GM12892 (cell line): ENCODE measurements around the gene GARS1.

Source experiments
- POLR2A ChIP-seq: IDR thresholded peaks from 2 replicates; pipeline ENCODE4 v1.6.1; 2011; ENCODE audit warnings: low read depth, low read length, control low read depth
- POLR2AphosphoS5 ChIP-seq: IDR thresholded peaks from 2 replicates; pipeline ENCODE4 v1.6.1; 2011; ENCODE audit warnings: low read depth, low read length, control low read depth
- TAF1 ChIP-seq: IDR thresholded peaks from 2 replicates; pipeline ENCODE4 v1.6.1; 2011; ENCODE audit warnings: low read depth, mild to moderate bottlenecking, control low read depth, low read length, borderline replicate concordance

GRCh38 chr7:30584965-30585364 lies 9.7 kb upstream of the GARS1 start:
- TF ChIP-seq POLR2A, result no peak
- TF ChIP-seq POLR2AphosphoS5, result no peak
- no peak for TF ChIP-seq TAF1
